H1 (cell line): ENCODE results near the gene SPATA32. TPM values are rescaled to one million over a fixed set of nuclear protein-coding genes. Genes with fewer than 3 reads are reported as not detected.

Experiments
- BACH1 ChIP-seq: IDR thresholded peaks from 2 replicates; pipeline ENCODE4 v1.6.1; 2012; ENCODE audit warnings: low read length, improper control_type of control experiment
- BRCA1 ChIP-seq: IDR thresholded peaks from 2 replicates; pipeline ENCODE4 v1.6.1; 2012; ENCODE audit warnings: low read depth, low read length, improper control_type of control experiment
- CEBPB ChIP-seq: IDR thresholded peaks from 2 replicates; pipeline ENCODE4 v1.6.1; 2012; ENCODE audit warnings: low read depth, low read length
- CHD1 ChIP-seq: IDR thresholded peaks from 2 replicates; pipeline ENCODE4 v1.6.1; 2012; ENCODE audit warnings: low read depth, low read length, improper control_type of control experiment
- CREB1 ChIP-seq: IDR thresholded peaks from 2 replicates; pipeline ENCODE4 v1.6.1; 2012; ENCODE audit warnings: inconsistent platforms
- E2F6 ChIP-seq: IDR thresholded peaks from 2 replicates; pipeline ENCODE4 v1.6.1; 2012; ENCODE audit warnings: inconsistent platforms
- HDAC6 ChIP-seq: IDR thresholded peaks from one replicate; pipeline ENCODE4 v1.7.1; 2012; ENCODE audit warnings: low read depth, mild to moderate bottlenecking, inconsistent platforms, low read length, moderate library complexity
- JUN ChIP-seq: IDR thresholded peaks from 2 replicates; pipeline ENCODE4 v1.6.1; 2011; ENCODE audit warnings: low read depth, mild to moderate bottlenecking, improper control_type of control experiment, low read length
- KDM4A ChIP-seq: IDR thresholded peaks from one replicate; pipeline ENCODE4 v1.7.1; 2012; ENCODE audit warnings: low read depth, mild to moderate bottlenecking, moderate library complexity, low read length, inconsistent platforms; ENCODE audit not compliant: severe bottlenecking
- RBBP5 ChIP-seq: IDR thresholded peaks from 2 replicates; pipeline ENCODE4 v1.7.1; 2012; ENCODE audit warnings: low read depth, mild to moderate bottlenecking, inconsistent platforms, low read length, moderate library complexity, borderline replicate concordance
- RXRA ChIP-seq: IDR thresholded peaks from 2 replicates; pipeline ENCODE4 v1.6.1; 2011; ENCODE audit warnings: low read depth, mild to moderate bottlenecking, low read length, moderate library complexity; ENCODE audit not compliant: insufficient read depth
- SAP30 ChIP-seq: fragments of 300-600 bp; sonication (generic); IDR thresholded peaks from 2 replicates; pipeline ENCODE4 v1.7.1; 2012; ENCODE audit warnings: low read length, moderate library complexity, mild to moderate bottlenecking, inconsistent platforms; ENCODE audit not compliant: insufficient read depth, insufficient replicate concordance
- SIX5 ChIP-seq: IDR thresholded peaks from 2 replicates; pipeline ENCODE4 v1.6.1; 2011; ENCODE audit warnings: mild to moderate bottlenecking, low read depth, low read length
- SP1 ChIP-seq: IDR thresholded peaks from 2 replicates; pipeline ENCODE4 v1.6.1; 2011; ENCODE audit warnings: low read depth, low read length
- SP4 ChIP-seq: IDR thresholded peaks from 2 replicates; pipeline ENCODE4 v1.6.1; 2012; ENCODE audit warnings: low read length, inconsistent platforms
- SUZ12 ChIP-seq: fragments of 200-600 bp; sonication (generic); IDR thresholded peaks from 2 replicates; pipeline ENCODE4 v1.6.1; 2012; ENCODE audit warnings: mild to moderate bottlenecking, inconsistent platforms, low read length, moderate library complexity, mixed read lengths
- YY1 ChIP-seq: IDR thresholded peaks from 2 replicates; pipeline ENCODE4 v1.6.1; 2011; ENCODE audit warnings: low read depth, mild to moderate bottlenecking, low read length
- ZNF274 ChIP-seq: IDR thresholded peaks from 2 replicates; pipeline ENCODE4 v1.7.0; 2012; ENCODE audit warnings: low read length, borderline replicate concordance; ENCODE audit errors: extremely low read depth
- polyA plus RNA-seq, 7 experiments: library from polyadenylated mRNA; depleted of rRNA in 3 of 7; stranded (reverse) in 5 of 7; unstranded in 2 of 7; fragments of >200 nt in 5 of 7; fragments of 200-250 nt in 2 of 7; gene quantifications; 1 replicate in 5 of 7; 2 replicates in 1 of 7; 4 replicates in 1 of 7; pipeline versions ENCODE4 v1.2.1 to v1.2.3, GENCODE V29; 2011 to 2013; ENCODE audit warnings: missing spikeins in 2 of 7, mixed read lengths in 2 of 7
- total RNA-seq: library from RNA; stranded (reverse); fragmentation: NEBNext Ultra II Directional; extraction: Animal tissue kit (Norgen Biotek cat#: 25700); gene quantifications from 2 replicates; pipeline ENCODE4 v1.2.1, GENCODE V29; 2021
- TF ChIP-seq, protein P1 (sequence below): IDR thresholded peaks from 2 replicates; pipeline ENCODE4 v1.6.1; 2012; ENCODE audit warnings: low read length, inconsistent platforms
- TF ChIP-seq, protein P2 (sequence below), 3 experiments: IDR thresholded peaks; 1 replicate in 2 of 3; 2 replicates in 1 of 3; pipeline versions ENCODE4 v1.5.1 to v1.6.1; 2011; ENCODE audit warnings: low read length in 3 of 3, mild to moderate bottlenecking in 3 of 3, inconsistent platforms in 2 of 3, low read depth in 1 of 3, moderate library complexity in 1 of 3; ENCODE audit not compliant: insufficient read depth in 1 of 3; ENCODE audit errors: control extremely low read depth in 1 of 3

Gene SPATA32
- total and polyA plus RNA-seq, 2 of the 8 experiments (the other 6 are each of a cell fraction or from before 2014, with no cell fraction given), result 0.24 TPM; not detected in 1

GRCh38 chr17:45221081-45222013 is 40.5 kb downstream of the SPATA32 start, which contains the start of gene FMNL1 (continued):
- no peak for TF ChIP-seq CREB1
- TF ChIP-seq, protein P1, sequence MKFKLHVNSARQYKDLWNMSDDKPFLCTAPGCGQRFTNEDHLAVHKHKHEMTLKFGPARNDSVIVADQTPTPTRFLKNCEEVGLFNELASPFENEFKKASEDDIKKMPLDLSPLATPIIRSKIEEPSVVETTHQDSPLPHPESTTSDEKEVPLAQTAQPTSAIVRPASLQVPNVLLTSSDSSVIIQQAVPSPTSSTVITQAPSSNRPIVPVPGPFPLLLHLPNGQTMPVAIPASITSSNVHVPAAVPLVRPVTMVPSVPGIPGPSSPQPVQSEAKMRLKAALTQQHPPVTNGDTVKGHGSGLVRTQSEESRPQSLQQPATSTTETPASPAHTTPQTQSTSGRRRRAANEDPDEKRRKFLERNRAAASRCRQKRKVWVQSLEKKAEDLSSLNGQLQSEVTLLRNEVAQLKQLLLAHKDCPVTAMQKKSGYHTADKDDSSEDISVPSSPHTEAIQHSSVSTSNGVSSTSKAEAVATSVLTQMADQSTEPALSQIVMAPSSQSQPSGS, result no peak
- TF ChIP-seq ZNF274, result no peak
- TF ChIP-seq CEBPB, result no peak
- TF ChIP-seq HDAC6, result no peak
- TF ChIP-seq BACH1, result no peak
- no peak for TF ChIP-seq E2F6
- peak; percentile 72 for TF ChIP-seq KDM4A
- no peak for TF ChIP-seq SP1
- TF ChIP-seq SAP30, result no peak
- TF ChIP-seq CHD1, result no peak
- TF ChIP-seq RXRA, result no peak
- TF ChIP-seq RBBP5, result peak; percentile 80; the same call in 1 of the 2 replicates
- no peak for TF ChIP-seq SP4
- TF ChIP-seq SIX5, result no peak
- TF ChIP-seq YY1, result no peak
- TF ChIP-seq SUZ12, result peak; percentile 39; the same call in 1 of the 2 replicates
- TF ChIP-seq BRCA1, result no peak
- no peak for TF ChIP-seq JUN
- TF ChIP-seq, protein P2, sequence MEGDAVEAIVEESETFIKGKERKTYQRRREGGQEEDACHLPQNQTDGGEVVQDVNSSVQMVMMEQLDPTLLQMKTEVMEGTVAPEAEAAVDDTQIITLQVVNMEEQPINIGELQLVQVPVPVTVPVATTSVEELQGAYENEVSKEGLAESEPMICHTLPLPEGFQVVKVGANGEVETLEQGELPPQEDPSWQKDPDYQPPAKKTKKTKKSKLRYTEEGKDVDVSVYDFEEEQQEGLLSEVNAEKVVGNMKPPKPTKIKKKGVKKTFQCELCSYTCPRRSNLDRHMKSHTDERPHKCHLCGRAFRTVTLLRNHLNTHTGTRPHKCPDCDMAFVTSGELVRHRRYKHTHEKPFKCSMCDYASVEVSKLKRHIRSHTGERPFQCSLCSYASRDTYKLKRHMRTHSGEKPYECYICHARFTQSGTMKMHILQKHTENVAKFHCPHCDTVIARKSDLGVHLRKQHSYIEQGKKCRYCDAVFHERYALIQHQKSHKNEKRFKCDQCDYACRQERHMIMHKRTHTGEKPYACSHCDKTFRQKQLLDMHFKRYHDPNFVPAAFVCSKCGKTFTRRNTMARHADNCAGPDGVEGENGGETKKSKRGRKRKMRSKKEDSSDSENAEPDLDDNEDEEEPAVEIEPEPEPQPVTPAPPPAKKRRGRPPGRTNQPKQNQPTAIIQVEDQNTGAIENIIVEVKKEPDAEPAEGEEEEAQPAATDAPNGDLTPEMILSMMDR (IDR thresholded peaks at IDR 0.05; ENCODE audit: control extremely low read depth in 1 of 3, insufficient read depth in 1 of 3, low read depth in 1 of 3, low read length in 3 of 3), result no peak; a peak in 1 of 4 replicates
